ENCODE results near the gene KIF22. TPM values are rescaled to one million over a fixed set of nuclear protein-coding genes. Genes with fewer than 3 reads are reported as not detected.
"Not testable (repeated sequence)": the region's sequence is repeated elsewhere in the genome, so short reads cannot be mapped to it uniquely, and the experiment has no call there.

The KIF22 gene
- polyA plus RNA-seq, 10 donors = 25.2 to 51.3 (median 29.4) TPM

GRCh38 chr16:29765167-29766032, 25.2 kb upstream of the KIF22 start:
- DNase-seq = no peak

GRCh38 chr16:29766571-29766970, 24.0 kb upstream of the KIF22 start:
- DNase-seq = no peak

- no peak for DNase-seq
Observed at GRCh38 chr16:29767062-29767461, 23.5 kb upstream of the KIF22 start.

DNA sequence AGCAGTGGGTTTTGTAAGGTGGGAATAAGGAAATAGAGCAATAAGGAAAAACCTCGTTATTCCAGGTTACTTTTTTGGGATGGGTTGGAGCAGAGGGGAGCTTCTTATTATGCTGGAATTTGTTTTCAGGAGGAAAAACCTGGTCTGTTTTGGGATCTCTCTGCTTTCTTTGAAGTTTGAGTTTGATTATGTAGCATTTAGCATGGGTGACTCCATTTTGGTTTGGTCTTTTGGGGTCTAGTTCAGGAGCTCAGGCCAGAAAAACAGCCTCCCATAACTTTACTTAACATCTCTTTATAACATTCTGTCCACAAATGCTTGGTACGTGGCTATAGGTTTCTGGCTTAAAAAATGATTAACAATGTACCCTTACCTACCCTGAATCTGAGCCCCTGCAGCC, 21.0 kb upstream of the KIF22 start:
- no peak for DNase-seq

GRCh38 chr16:29770250-29770929, 20.2 kb upstream of the KIF22 start:
- no peak for DNase-seq

DNA sequence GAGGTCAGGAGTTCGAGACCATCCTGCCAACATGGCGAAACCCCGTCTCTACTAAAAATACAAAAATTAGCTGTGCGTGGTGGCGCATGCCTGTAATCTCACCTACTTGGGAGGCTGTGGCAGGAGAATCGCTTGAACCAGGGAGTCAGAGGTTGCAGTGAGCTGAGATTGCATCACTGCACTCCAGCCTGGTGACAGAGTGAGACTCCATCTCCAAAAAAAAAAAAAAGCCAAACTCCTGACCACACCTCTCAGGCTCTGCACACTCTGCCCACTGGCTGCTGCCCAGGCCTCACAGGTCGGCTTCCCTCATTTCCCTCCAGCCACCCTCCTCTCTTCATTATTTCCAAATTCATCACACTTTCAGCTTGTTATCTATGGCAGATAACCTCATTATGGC, 18.2 kb upstream of the KIF22 start:
- not testable (repeated sequence) for DNase-seq

DNA sequence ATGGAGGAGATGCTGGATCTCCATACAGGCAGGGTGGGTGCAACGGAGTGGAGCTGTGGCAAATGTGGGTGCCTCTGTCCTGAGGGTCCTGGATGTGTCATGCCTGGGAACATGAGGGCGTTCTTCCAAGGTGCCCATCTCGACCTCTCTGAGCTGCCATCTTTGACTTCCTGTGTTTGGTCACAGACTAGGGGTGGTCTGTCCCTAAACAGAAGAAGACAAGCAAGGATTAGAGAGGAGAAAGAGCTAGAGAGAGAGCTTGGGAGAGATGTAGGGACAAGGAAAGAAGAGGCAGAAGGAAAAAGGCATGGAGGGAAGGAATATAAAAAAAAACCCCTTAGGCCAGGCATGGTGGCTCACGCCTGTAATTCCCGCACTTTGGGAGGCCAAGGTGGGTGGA, 15.8 kb upstream of the KIF22 start:
- no peak for DNase-seq

DNA sequence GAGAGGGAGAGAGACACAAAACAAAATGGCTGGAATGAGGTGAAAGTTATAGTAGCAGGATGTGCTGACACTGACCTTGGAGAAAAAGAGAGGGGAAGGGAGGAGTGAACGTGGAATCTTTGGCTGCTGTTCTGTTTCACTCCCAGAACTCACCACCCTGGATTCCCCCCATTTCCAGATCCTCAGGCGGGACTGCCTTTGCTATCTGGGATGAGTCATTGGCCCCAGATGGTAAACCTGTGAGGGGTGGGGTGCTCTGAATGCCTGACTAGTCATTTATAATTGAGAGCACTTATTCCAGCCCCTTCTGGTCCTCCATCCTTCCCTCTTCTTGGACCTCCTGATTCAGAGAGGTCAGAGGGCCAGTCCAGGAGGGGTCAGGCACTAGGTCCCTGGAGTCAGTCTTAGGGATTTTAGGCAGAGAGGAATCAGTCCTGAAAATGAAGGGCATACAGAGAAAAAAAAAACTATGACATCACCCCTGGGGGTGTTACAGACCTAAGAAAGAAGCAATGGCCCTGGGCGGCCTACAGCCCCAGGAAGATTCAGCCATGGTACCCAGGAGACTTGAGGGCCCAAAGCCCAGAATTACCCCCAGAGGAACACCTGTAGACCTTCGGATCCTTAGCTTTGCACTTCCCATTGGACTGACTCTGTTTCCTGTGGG, 14.7 kb upstream of the KIF22 start:
- DNase-seq = no peak

DNA sequence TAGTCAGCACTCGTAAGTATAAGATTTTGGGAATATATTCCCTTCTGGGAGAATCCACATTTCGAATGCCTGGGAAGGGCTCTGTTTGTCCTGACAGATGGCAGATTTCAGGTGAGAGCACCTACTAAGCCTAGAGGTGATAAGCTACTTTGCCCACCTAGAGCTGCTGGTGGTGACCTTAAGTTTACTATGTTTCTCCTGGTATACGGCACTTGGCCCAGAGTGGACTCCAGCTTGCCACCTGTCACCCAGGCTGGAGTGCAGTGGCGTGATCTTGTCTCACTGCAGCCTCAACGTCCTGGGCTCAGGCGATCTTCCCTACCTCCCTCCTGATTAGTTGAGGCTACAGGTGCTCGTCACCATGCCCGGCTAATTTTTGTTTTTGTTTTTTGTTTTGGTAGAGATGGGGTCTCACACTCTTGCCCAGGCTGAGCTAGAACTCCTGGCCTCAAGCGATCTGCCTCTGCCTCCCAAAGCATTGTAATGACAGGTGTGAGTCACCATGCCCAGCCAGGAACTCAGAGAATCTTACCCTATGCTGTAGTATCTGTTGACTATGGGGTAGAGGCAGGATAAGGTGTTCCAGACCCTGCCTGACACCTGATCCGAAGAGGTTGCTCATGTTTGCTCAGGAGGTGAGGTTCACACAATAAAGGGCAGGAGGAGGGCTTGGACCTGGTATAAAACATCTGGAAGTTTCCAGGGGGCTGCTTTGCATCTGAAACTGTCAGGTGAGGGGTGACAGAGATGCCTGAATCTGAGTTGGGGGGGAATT, 12.8 kb upstream of the KIF22 start, which contains the start of gene ZG16:
ZG16 (plus strand) TSS at position 681 of the 775 bp plus-strand sequence. CDS start 1,011 bp downstream, outside the sequence.
- DNase-seq = no peak

GRCh38 chr16:29779474-29779873, 11.1 kb upstream of the KIF22 start:
- DNase-seq = no peak

DNA sequence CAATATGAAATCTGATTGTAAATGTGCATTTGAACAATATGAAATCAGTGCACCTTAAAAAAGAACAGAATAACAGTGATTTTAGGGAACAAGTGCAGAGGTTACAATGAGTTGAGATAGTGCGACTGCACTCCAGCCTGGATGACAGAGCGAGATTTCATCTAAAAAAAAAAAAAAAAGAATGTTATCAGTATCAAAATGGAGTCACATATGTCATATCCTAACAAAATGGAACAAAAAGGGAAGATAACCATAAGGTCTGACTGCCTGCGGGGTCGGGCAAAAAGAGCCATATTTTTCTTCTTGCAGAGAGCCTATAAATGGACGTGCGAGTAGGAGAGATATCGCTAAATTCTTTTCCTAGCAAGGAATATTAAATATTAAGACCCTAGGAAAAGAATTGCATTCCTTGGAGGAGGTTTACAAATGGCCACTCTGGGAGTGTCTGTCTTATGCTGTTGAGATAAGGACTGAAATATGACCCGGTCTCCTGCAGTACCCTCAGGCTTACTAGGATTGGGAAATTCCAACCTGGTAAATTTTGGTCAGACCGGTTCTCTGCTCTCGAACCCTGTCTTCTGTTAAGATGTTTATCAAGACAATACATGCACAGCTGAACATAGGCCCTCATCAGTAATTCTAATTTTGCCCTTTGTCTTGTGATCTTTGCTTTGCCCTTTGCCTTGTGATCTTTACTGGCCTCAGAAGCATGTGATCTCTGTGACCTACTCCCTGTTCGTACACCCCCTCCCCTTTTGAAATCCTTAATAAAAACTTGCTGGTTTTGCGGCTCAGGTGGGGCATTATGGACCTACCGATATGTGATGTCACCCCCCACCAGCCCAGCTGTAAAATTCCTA, 7.2 kb upstream of the KIF22 start:
- not testable (repeated sequence) for DNase-seq

DNA sequence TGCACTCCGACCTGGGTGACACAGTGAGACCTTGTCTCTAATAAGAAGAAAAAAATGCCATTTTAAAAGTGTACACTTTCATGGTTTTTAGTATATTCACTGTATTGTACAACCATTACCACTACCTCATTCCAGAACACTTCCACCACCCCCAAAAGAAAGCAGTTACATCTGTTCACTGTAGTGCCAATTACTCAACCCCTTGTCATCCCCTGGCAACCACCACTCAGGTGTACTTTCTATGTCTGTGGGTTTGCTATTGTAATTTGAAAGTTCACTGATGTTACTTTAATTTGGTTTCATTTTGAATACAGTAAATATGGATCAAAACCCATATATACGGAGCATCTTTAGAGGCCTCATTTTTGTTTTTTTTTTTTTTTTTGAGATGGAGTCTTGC, 6.4 kb upstream of the KIF22 start:
- DNase-seq = no peak

- peak in 2 of 3 donors; percentile 55 to 80 for DNase-seq
Observed at GRCh38 chr16:29784901-29785500, 5.5 kb upstream of the KIF22 start.

GRCh38 chr16:29787155-29787554, 3.4 kb upstream of the KIF22 start:
- not testable (repeated sequence) for DNase-seq

GRCh38 chr16:29789775-29790182, 772 bp upstream of the KIF22 start:
- DNase-seq = no peak

DNA sequence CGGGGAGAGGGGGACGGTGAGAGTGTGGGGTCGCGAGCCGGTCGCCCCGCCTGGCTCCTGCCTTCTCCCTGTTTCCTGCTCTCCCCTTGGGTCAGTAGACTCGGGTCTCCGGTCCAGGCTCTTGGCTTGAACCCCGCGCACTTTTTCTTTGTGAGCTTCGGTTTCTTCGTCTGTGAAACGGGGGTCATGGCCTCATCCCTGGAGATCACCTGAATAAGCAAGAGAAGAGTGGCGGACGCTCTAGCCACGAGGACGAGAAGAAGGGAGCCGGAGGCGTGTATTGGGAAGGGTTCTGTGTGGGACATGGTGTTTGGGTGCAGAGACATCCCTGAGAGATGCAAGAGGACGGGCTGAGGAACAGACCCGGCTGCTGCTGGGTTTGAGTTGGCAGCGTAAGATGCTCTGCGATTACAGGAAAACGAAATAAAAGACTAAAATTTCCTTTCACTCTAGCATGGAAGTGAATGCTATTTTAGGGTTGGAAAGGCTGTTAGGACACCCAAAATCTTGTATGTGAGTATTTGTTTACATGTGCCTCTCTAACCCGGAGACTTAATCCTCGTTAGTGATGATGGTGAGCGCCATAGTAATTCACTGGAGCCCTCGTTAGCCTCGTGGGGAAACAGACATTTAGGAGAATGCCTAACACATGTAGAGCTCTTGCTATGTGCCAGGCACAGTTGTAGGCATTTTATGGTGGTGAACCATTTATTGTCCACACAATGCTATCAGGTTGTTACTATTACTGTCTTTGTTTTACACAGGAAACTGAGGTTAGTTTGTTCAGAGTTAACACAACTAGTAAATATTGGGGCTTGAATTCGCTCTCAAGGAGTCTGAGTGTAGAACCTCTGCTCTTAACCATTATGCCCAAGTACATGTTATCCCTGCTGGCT, 646 bp downstream of the KIF22 start:
- DNase-seq = no peak

DNA sequence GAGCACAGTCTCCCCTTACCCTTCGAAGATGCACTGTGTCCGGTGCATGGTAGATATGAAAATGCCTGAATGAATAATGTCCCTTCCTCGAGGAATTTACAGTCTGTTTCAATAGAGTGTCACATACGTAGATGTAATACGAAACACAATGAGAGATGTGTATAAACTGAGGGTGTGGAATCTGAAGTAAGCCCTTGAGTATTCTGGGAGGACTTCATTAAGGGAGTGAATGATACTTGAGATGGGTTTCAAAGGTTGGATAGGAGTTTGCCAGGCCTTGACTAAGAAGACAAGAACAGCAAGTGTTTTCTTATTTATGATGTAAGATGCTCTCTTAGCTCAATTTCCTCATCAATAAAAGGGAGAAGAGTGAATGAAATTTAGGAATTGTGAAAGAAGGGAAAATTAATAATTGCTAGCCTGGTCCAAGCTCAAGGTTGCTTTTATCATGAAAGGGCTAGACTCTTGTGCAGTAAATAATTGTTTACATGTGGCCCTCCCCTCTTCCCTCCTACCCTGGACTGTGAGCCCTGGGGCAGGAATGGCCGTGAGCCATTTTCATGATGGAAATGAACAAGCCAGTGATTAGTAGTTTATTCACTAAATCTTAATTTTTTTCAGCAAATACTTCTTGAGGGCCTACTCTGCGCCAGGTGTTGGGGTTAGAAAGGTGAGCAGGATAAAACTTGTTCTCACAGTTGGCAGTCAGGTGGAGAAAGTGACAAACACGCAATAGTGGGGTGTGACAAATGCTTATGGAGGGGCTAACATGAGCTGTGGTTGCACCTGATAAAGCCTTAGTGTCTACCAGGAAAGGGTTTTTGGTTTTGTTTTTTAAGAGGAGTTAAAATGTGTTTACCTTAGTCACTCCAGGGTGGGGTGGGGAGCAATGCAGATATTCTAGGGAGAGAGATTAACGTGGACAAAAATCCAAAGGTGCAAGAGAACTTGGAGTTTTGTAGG, 1.6 kb downstream of the KIF22 start:
- no peak for DNase-seq

GRCh38 chr16:29793153-29793552, 2.6 kb downstream of the KIF22 start:
- not testable (repeated sequence) for DNase-seq
